Suprapubic skin (tissue), 4 donors: Measurements from ENCODE around the gene CDK12. TPM values are rescaled to one million over a fixed set of nuclear protein-coding genes. Genes with fewer than 3 reads are reported as not detected.

ENCODE experiments used
- DNase-seq, 2 donors: peaks; one replicate each; pipeline ENCODE4 v3.0.0-alpha.2; 2019; ENCODE audit warnings: low spot score in 2 of 2
- H3K27ac ChIP-seq: fragments of 200-600 bp; sonication (generic); one replicate; pipeline ENCODE4 v1.5.1; 2019
- H3K27me3 ChIP-seq: fragments of 200-600 bp; sonication (generic); one replicate; pipeline ENCODE4 v1.5.1; 2019
- H3K36me3 ChIP-seq: fragments of 200-600 bp; sonication (generic); one replicate; pipeline ENCODE4 v1.5.1; 2019
- H3K4me1 ChIP-seq: fragments of 200-600 bp; sonication (generic); one replicate; pipeline ENCODE4 v1.5.1; 2019
- H3K4me3 ChIP-seq: fragments of 200-600 bp; sonication (generic); one replicate; pipeline ENCODE4 v1.5.1; 2019; ENCODE audit warnings: mild to moderate bottlenecking
- H3K9me3 ChIP-seq: fragments of 200-600 bp; sonication (generic); one replicate; pipeline ENCODE4 v1.5.1; 2019
- CTCF ChIP-seq, 2 donors: fragments of 200-600 bp in 1 of 2; fragments of 450-650 bp in 1 of 2; sonication (generic) in 1 of 2; IDR thresholded peaks; one replicate each; pipeline ENCODE4 v1.5.1; 2016 to 2019; ENCODE audit warnings: antibody characterized with exemption in 2 of 2, mild to moderate bottlenecking in 1 of 2, moderate library complexity in 1 of 2
- EP300 ChIP-seq: sonication (generic); formaldehyde crosslinking; IDR thresholded peaks from one replicate; pipeline ENCODE4 v1.6.1; 2017; ENCODE audit warnings: antibody characterized with exemption
- POLR2A ChIP-seq, 2 donors: fragments of 450-650 bp; IDR thresholded peaks; one replicate each; pipeline ENCODE4 v1.6.1; 2017; ENCODE audit warnings: antibody characterized with exemption in 2 of 2, mild to moderate bottlenecking in 2 of 2, moderate library complexity in 2 of 2
- POLR2AphosphoS5 ChIP-seq, 3 donors: sonication (generic); formaldehyde crosslinking; IDR thresholded peaks; one replicate each; pipeline ENCODE4 v1.6.1; 2017; ENCODE audit warnings: antibody characterized with exemption in 3 of 3
- WGBS: methylation state at CpG from one replicate; pipeline ENCODE4 v1.1.5; 2018; 5-methylcytosine and 5-hydroxymethylcytosine counted together
- total RNA-seq, 4 donors: library from RNA; depleted of rRNA; stranded (reverse); fragments of >200 nt; gene quantifications; one replicate each; pipeline ENCODE4 v1.1.0, GENCODE V29; 2016

CDK12 gene
- total RNA-seq, 4 donors from 2014 or later = 50.7 to 97.9 (median 54.4) TPM

DNA sequence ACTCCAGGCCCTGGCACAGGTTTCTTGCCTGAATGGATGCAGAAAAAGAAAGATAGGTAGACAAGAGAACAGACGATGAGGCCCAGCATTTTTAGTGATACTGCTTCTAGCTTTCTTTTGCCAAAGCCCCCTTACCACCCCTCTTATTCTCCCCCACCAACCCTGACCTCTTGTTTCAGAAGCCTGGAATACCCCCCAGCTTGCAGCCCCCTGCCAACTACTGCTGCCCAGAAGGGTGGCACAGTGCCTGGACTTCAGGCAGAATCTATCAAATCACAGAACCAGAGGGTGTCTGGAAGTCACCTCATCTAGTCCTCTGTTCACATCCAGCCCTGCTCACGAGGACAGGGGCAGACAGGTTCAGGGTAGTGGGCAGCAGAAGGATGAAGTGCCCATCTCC, 110.8 kb downstream of the CDK12 start:
- no peak for DNase-seq
- TF ChIP-seq POLR2AphosphoS5 (IDR thresholded peaks at IDR 0.05) = no peak
- no peak for TF ChIP-seq CTCF (IDR thresholded peaks at IDR 0.05)
- TF ChIP-seq POLR2A (IDR thresholded peaks at IDR 0.05) = no peak
- no peak for TF ChIP-seq EP300
- no peaks in the 10 kb centered on the region for H3K9me3 ChIP-seq
- H3K27ac ChIP-seq = no peak overlapping the region
- H3K4me1 ChIP-seq = peaks cover 19% of the 10 kb centered on the region
- no peak overlapping the region for H3K4me3 ChIP-seq
- H3K36me3 ChIP-seq = peaks cover 22% of the 10 kb centered on the region
- H3K27me3 ChIP-seq = no peaks in the 10 kb centered on the region
- 81% methylated on average over 2 of the region's 2 CpGs for WGBS

DNA sequence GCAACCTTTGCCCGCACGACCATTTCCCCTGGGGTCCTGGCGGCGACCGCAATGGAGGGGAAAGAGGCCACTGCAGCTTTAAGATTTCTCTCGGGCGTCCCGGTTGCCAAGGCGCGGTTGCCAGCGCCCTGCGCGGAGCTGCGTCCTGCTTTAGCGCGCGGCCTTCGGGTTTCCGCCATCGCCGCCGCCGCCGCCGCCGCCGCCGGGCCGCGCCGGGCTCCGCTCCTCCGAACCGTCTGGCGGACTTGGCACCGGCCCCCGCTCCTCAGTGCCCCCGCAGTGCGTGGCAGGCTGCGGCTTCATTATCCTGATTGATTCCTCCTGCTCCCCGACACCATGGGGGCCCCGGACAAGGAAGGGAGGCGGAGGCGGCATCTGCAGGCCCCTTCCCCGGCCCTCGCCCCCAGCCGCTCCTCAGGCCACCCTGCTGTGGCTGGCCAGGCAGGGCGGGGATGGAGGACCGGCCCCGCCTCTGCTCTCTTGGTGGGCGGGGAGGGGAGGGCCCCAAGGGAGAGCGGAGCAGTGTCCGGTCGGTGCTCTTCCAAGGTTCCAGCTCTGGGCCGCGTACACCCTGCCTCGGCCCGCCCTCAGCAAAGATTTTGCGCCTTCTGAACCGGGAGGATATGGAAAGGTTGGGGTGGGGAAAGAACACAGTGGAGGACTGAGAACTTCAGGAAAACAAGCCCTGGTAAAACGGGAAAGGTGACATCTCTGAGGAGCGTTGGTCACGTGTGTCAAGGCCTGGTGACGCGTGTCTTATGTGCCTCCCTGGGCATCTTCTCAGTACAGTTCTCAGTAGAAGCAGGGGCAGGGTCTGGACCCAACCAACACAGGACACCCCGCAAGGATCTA, 112.4 kb downstream of the CDK12 start:
- whole genome bisulfite sequencing = 1% methylated on average over 46 of the region's 66 CpGs
- Histone ChIP-seq H3K27ac (peak overlapping the region; percentile 93), H3K4me1 (peaks cover 18% of the 10 kb centered on the region), H3K36me3 (peaks cover 6% of the 10 kb centered on the region), H3K27me3 (no peaks in the 10 kb centered on the region), H3K4me3 (peak overlapping the region; percentile 87), H3K9me3 (no peaks in the 10 kb centered on the region)
- TF ChIP-seq POLR2AphosphoS5 (IDR thresholded peaks at IDR 0.05) (no peak), CTCF (IDR thresholded peaks at IDR 0.05) (no peak), EP300 (no peak), POLR2A (IDR thresholded peaks at IDR 0.05) (no peak)
- DNase-seq = peak; percentile 75 to 84

DNA sequence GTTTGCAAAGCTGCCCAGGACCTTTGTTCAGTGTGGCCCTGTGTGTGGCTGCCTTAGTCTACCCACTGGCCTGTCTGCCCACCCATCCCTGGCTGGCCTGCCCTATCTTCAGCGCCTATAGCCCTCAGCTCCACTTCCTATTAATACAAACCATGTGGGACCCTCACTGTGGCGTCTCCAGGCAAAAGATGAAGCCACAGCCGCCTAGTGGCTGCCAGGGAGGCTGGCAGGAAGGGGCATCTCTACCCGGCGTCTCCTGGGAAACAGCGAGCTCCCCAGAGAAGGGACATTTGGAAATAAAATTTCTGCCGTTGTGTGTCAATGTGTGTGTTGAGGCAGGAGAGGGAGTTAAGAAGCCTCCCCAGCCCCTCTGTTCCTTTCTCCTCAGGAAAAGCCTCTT, 114.9 kb downstream of the CDK12 start:
- Histone ChIP-seq H3K27me3 (no peaks in the 10 kb centered on the region), H3K27ac (no peak overlapping the region), H3K4me3 (no peak overlapping the region), H3K4me1 (peaks cover 16% of the 10 kb centered on the region), H3K36me3 (no peaks in the 10 kb centered on the region), H3K9me3 (no peaks in the 10 kb centered on the region)
- TF ChIP-seq CTCF (IDR thresholded peaks at IDR 0.05) (peak in 1 of 2 donors; percentile 39), EP300 (no peak), POLR2A (IDR thresholded peaks at IDR 0.05) (no peak), POLR2AphosphoS5 (IDR thresholded peaks at IDR 0.05) (no peak)
- DNase-seq = no peak
- 21% methylated on average over 2 of the region's 7 CpGs for WGBS

DNA sequence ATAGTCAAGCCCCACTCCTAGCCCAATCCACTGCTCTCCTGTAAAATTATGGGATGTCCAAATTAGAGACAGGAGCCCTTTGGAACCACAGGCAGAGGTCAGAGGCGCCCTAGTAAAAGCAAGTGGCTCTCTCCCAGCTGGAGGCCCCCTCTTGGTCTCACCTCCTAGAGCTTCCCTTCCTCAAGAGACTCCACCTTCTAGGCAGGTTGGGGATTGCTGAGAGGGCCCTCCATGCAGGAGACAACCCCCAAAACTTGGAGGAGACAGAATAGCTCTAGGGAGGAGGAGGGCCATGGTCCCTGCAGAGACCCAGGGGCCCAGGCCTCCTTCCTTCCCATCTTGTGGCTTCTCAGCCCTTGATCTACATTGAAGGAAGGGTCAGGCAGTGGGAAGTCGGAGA, 117.0 kb downstream of the CDK12 start:
- H3K36me3 ChIP-seq = no peaks in the 10 kb centered on the region
- H3K9me3 ChIP-seq = no peaks in the 10 kb centered on the region
- 74% methylated on average over 2 of the region's 2 CpGs for WGBS
- H3K4me1 ChIP-seq = peaks cover 6% of the 10 kb centered on the region
- no peak for DNase-seq
- no peak overlapping the region for H3K4me3 ChIP-seq
- no peak overlapping the region for H3K27ac ChIP-seq
- TF ChIP-seq POLR2A (IDR thresholded peaks at IDR 0.05) (no peak), CTCF (IDR thresholded peaks at IDR 0.05) (no peak), POLR2AphosphoS5 (IDR thresholded peaks at IDR 0.05) (no peak), EP300 (no peak)
- H3K27me3 ChIP-seq = no peaks in the 10 kb centered on the region

GRCh38 chr17:39579318-39580081, 118.2 kb downstream of the CDK12 start:
- DNase-seq = no peak
- 63% methylated on average over 8 of the region's 8 CpGs for WGBS
- H3K4me3 ChIP-seq = no peak overlapping the region
- no peaks in the 10 kb centered on the region for H3K36me3 ChIP-seq
- H3K9me3 ChIP-seq = no peaks in the 10 kb centered on the region
- TF ChIP-seq EP300 (no peak), POLR2AphosphoS5 (IDR thresholded peaks at IDR 0.05) (no peak), CTCF (IDR thresholded peaks at IDR 0.05) (no peak), POLR2A (IDR thresholded peaks at IDR 0.05) (no peak)
- H3K27ac ChIP-seq = no peak overlapping the region
- no peaks in the 10 kb centered on the region for H3K27me3 ChIP-seq
- no peaks in the 10 kb centered on the region for H3K4me1 ChIP-seq
